Peyer's patch (tissue), 4 donors: Measurements from ENCODE around the gene ARHGEF39.

ENCODE experiments used
- POLR2A ChIP-seq, 2 donors: fragments of 450-650 bp; IDR thresholded peaks; one replicate each; pipeline ENCODE4 v1.5.1; 2017; ENCODE audit warnings: antibody characterized with exemption in 2 of 2, mild to moderate bottlenecking in 2 of 2, moderate library complexity in 2 of 2
- TF ChIP-seq, protein P1 (sequence below), 6 experiments: fragments of 450-650 bp in 4 of 6; fragments of 200-600 bp in 2 of 6; sonication (generic) in 1 of 6; IDR thresholded peaks; one replicate each; pipeline ENCODE4 v1.5.1; 2017 to 2019; ENCODE audit warnings: antibody characterized with exemption in 6 of 6, mild to moderate bottlenecking in 3 of 6, moderate library complexity in 1 of 6

DNA sequence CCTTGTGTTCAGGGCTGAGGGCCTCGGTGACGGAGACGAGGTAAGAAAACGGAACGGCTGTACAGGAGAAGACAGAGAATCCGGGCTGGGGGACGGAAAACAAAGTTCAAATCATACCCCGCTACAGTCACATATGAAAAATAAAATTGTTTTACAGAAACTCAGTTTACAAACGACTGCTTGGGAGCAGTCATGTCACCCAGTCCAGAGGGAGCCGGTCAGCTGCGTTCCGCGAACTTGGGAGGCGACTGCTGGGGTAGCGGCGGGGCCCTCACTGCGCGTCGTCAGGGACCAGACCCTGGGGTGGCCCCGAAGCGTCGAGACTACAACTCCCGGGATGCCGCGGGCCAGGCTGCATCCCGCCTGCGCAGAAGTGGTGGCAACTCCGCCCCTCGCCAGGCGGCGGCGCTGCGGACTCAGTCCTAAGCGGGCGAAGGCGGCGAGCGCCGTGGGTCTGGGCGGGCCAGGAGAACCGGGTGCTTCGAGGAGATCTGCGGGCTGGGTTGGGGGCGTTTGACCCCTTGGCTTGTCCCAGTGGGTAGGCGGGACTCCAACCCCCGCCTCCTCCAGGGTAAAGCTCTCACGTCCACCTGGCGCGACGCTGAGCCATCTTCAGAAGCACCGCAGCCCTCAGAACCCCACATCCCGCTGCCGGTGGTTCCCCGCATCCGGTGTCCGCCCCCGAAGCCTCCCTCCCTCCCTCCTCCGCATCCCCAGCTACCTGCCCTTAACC lies 18.3 kb downstream of the ARHGEF39 start:
- TF ChIP-seq, protein P1, sequence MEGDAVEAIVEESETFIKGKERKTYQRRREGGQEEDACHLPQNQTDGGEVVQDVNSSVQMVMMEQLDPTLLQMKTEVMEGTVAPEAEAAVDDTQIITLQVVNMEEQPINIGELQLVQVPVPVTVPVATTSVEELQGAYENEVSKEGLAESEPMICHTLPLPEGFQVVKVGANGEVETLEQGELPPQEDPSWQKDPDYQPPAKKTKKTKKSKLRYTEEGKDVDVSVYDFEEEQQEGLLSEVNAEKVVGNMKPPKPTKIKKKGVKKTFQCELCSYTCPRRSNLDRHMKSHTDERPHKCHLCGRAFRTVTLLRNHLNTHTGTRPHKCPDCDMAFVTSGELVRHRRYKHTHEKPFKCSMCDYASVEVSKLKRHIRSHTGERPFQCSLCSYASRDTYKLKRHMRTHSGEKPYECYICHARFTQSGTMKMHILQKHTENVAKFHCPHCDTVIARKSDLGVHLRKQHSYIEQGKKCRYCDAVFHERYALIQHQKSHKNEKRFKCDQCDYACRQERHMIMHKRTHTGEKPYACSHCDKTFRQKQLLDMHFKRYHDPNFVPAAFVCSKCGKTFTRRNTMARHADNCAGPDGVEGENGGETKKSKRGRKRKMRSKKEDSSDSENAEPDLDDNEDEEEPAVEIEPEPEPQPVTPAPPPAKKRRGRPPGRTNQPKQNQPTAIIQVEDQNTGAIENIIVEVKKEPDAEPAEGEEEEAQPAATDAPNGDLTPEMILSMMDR (IDR thresholded peaks at IDR 0.05), result peak; percentile 93 to 99 (median 98)
- peak; percentile 83 to 87 for TF ChIP-seq POLR2A (IDR thresholded peaks at IDR 0.05)
